Karpas-422 (cell line): Measurements from ENCODE around the gene CNTNAP3. TPM values are rescaled to one million over a fixed set of nuclear protein-coding genes. Genes with fewer than 3 reads are reported as not detected.
"Not testable (repeated sequence)": the region's sequence is repeated elsewhere in the genome, so short reads cannot be mapped to it uniquely, and the experiment has no call there.

Experiments used
- DNase-seq: peaks from one replicate; pipeline ENCODE4 v3.0.0-alpha.2; 2015
- H2AFZ ChIP-seq: fragments of 200-600 bp; sonication (generic); 2 replicates; pipeline ENCODE4 v1.6.1; 2014; ENCODE audit warnings: antibody characterized with exemption, low read length, mixed read lengths
- H3K27ac ChIP-seq: fragments of 200-600 bp; sonication (generic); 2 replicates; pipeline ENCODE4 v1.5.1; 2014; ENCODE audit warnings: mild to moderate bottlenecking, low read length, moderate library complexity
- H3K27me3 ChIP-seq: fragments of 200-600 bp; sonication (generic); 2 replicates; pipeline ENCODE4 v1.6.1; 2014; ENCODE audit warnings: low read length, mixed read lengths
- H3K36me3 ChIP-seq: fragments of 200-600 bp; sonication (generic); 2 replicates; pipeline ENCODE4 v1.6.1; 2014; ENCODE audit warnings: low read length, mixed read lengths; ENCODE audit not compliant: insufficient read depth
- H3K4me1 ChIP-seq: fragments of 200-600 bp; sonication (generic); 2 replicates; pipeline ENCODE4 v1.6.1; 2014; ENCODE audit warnings: mild to moderate bottlenecking, low read length, mixed read lengths
- H3K4me2 ChIP-seq: fragments of 200-600 bp; sonication (generic); 2 replicates; pipeline ENCODE4 v1.6.1; 2014; ENCODE audit warnings: low read length, low read depth, mild to moderate bottlenecking; ENCODE audit not compliant: poor library complexity, severe bottlenecking
- H3K4me3 ChIP-seq: fragments of 200-600 bp; sonication (generic); 2 replicates; pipeline ENCODE4 v1.5.1; 2014; ENCODE audit warnings: mild to moderate bottlenecking, antibody characterized with exemption, low read length, mixed read lengths
- H3K79me2 ChIP-seq: fragments of 200-600 bp; sonication (generic); 2 replicates; pipeline ENCODE4 v1.6.1; 2014; ENCODE audit warnings: mild to moderate bottlenecking, low read length, mixed read lengths
- H3K9ac ChIP-seq: fragments of 200-600 bp; sonication (generic); 2 replicates; pipeline ENCODE4 v1.6.0; 2014; ENCODE audit warnings: low read length
- H3K9me2 ChIP-seq: fragments of 200-600 bp; sonication (generic), shearing (Covaris generic); replicated peaks from 2 replicates; pipeline ENCODE4 v1.6.0; 2014; ENCODE audit warnings: mild to moderate bottlenecking, low read length, moderate library complexity; ENCODE audit not compliant: insufficient read depth
- H3K9me3 ChIP-seq: fragments of 300-700, 200-600 bp; sonication (generic); 2 replicates; pipeline ENCODE4 v1.6.1; 2014; ENCODE audit warnings: low read length, mixed read lengths
- H4K20me1 ChIP-seq: fragments of 200-600 bp; sonication (generic); 2 replicates; pipeline ENCODE4 v1.6.1; 2014; ENCODE audit warnings: mild to moderate bottlenecking, antibody characterized with exemption, low read length, low read depth; ENCODE audit not compliant: insufficient read depth
- total RNA-seq: library from RNA; depleted of rRNA; stranded (reverse); fragments of >200 nt; shearing (Covaris generic); gene quantifications from 2 replicates; pipeline ENCODE4 v1.2.3, GENCODE V29; 2014; ENCODE audit warnings: low replicate concordance

The CNTNAP3 gene
- total RNA-seq, 1 experiment from 2014 or later: not detected

GRCh38 chr9:39200412-39200811, 87.6 kb downstream of the CNTNAP3 start:
- not testable (repeated sequence) for H3K4me3 ChIP-seq, H2AFZ ChIP-seq, H4K20me1 ChIP-seq, H3K9ac ChIP-seq, H3K4me2 ChIP-seq, H3K79me2 ChIP-seq, H3K9me2 ChIP-seq, H3K4me1 ChIP-seq, H3K36me3 ChIP-seq, H3K27me3 ChIP-seq, DNase-seq, H3K27ac ChIP-seq, H3K9me3 ChIP-seq

- not testable (repeated sequence) for H3K27ac ChIP-seq, DNase-seq, H3K4me3 ChIP-seq, H3K79me2 ChIP-seq, H3K9me3 ChIP-seq, H3K9ac ChIP-seq, H3K9me2 ChIP-seq, H4K20me1 ChIP-seq, H3K4me1 ChIP-seq, H3K4me2 ChIP-seq, H2AFZ ChIP-seq, H3K36me3 ChIP-seq, H3K27me3 ChIP-seq
These were observed 89.8 kb downstream of the CNTNAP3 start for GRCh38 chr9:39198000-39198709.

- not testable (repeated sequence) for H3K36me3 ChIP-seq, H3K79me2 ChIP-seq, H4K20me1 ChIP-seq, H3K4me1 ChIP-seq, H3K9me3 ChIP-seq, H3K4me2 ChIP-seq, H3K27ac ChIP-seq, H3K4me3 ChIP-seq, H2AFZ ChIP-seq, DNase-seq, H3K27me3 ChIP-seq, H3K9ac ChIP-seq, H3K9me2 ChIP-seq
These were observed 116.6 kb downstream of the CNTNAP3 start for GRCh38 chr9:39171370-39171769.

GRCh38 chr9:39157714-39158113, 130.3 kb downstream of the CNTNAP3 start:
- not testable (repeated sequence) for H3K4me3 ChIP-seq, H4K20me1 ChIP-seq, H3K36me3 ChIP-seq, H3K79me2 ChIP-seq, H3K4me1 ChIP-seq, H3K9ac ChIP-seq, DNase-seq, H3K9me2 ChIP-seq, H3K27ac ChIP-seq, H2AFZ ChIP-seq, H3K27me3 ChIP-seq, H3K4me2 ChIP-seq, H3K9me3 ChIP-seq

- H3K27ac ChIP-seq, H3K9me3 ChIP-seq: not testable (repeated sequence)
These were observed 155.0 kb downstream of the CNTNAP3 start for GRCh38 chr9:39132826-39133552.

GRCh38 chr9:39121401-39121800, 166.6 kb downstream of the CNTNAP3 start:
- not testable (repeated sequence) for H3K9ac ChIP-seq, H3K9me2 ChIP-seq, H3K4me3 ChIP-seq, H4K20me1 ChIP-seq, H3K4me2 ChIP-seq, H3K4me1 ChIP-seq, DNase-seq, H3K27me3 ChIP-seq, H3K9me3 ChIP-seq, H2AFZ ChIP-seq, H3K36me3 ChIP-seq, H3K79me2 ChIP-seq, H3K27ac ChIP-seq

More at GRCh38 chr9:39132826-39133552, 155.0 kb downstream of the CNTNAP3 start:
- not testable (repeated sequence) for H4K20me1 ChIP-seq, H3K4me2 ChIP-seq, DNase-seq, H3K27me3 ChIP-seq, H3K4me1 ChIP-seq, H3K9me2 ChIP-seq, H3K4me3 ChIP-seq, H3K79me2 ChIP-seq, H3K9ac ChIP-seq, H2AFZ ChIP-seq, H3K36me3 ChIP-seq

GRCh38 chr9:39111746-39112145, 176.2 kb downstream of the CNTNAP3 start:
- not testable (repeated sequence) for H3K9ac ChIP-seq, H4K20me1 ChIP-seq, H3K4me1 ChIP-seq, DNase-seq, H2AFZ ChIP-seq, H3K9me3 ChIP-seq, H3K4me2 ChIP-seq, H3K27ac ChIP-seq, H3K36me3 ChIP-seq, H3K9me2 ChIP-seq, H3K4me3 ChIP-seq, H3K79me2 ChIP-seq, H3K27me3 ChIP-seq

- Histone ChIP-seq H3K36me3 (no peaks in the 10 kb centered on the region), H3K9me2 (no peaks in the 10 kb centered on the region), H4K20me1 (no peaks in the 10 kb centered on the region), H3K4me2 (no peak overlapping the region), H3K9me3 (no peaks in the 10 kb centered on the region), H3K79me2 (no peaks in the 10 kb centered on the region), H3K4me1 (no peaks in the 10 kb centered on the region), H2AFZ (no peak overlapping the region), H3K9ac (no peak overlapping the region), H3K4me3 (no peak overlapping the region), H3K27ac (no peak overlapping the region), H3K27me3 (no peaks in the 10 kb centered on the region)
- no peak for DNase-seq
These were observed 179.8 kb downstream of the CNTNAP3 start for GRCh38 chr9:39108145-39108544.
